Right lobe of liver (tissue), 4 donors: ENCODE data around the gene KLB.

Experiments
- CTCF ChIP-seq, 4 donors: fragments of 200-600 bp in 3 of 4; fragments of 450-650 bp in 1 of 4; IDR thresholded peaks; one replicate each; pipeline versions ENCODE4 v1.5.1 to v1.8.0; 2016 to 2022; ENCODE audit warnings: antibody characterized with exemption in 4 of 4, mild to moderate bottlenecking in 2 of 4
- POLR2A ChIP-seq: fragments of 450-650 bp; IDR thresholded peaks from one replicate; pipeline ENCODE4 v1.6.1; 2017; ENCODE audit warnings: antibody characterized with exemption, mild to moderate bottlenecking
- donor health status: DM: no; HTN: no; CAD: no.
- donor health status: DM: no; HTN: no; CAD: no.
- donor health status: DM: no; HTN: yes; CAD: no.

- TF ChIP-seq CTCF (IDR thresholded peaks at IDR 0.05) (no peak), POLR2A (no peak)
Observed at GRCh38 chr4:39451423-39452023, 44.8 kb downstream of the KLB start.
